Measurements from ENCODE around the gene ANKRD39. TPM values are rescaled to one million over a fixed set of nuclear protein-coding genes. Genes with fewer than 3 reads are reported as not detected.

ANKRD39 gene
- total and polyA plus RNA-seq, 9 of the 15 experiments (the other 6 are each of a cell fraction or from before 2014, with no cell fraction given): 8.2 to 33.1 (median 23.8) TPM

GRCh38 chr2:96848264-96848663, 9.6 kb downstream of the ANKRD39 start (continued):
- TF ChIP-seq ZNF277 (CRISPR knock-in tag; IDR thresholded peaks at IDR 0.05; ENCODE audit: borderline replicate concordance) (no peak), CAMTA2 (CRISPR knock-in tag; conservative IDR thresholded peaks at IDR 0.05) (no peak), CHAMP1 (IDR thresholded peaks at IDR 0.05) (no peak)

GRCh38 chr2:96847586-96847985, 10.2 kb downstream of the ANKRD39 start:
- no TSS peak for BruUV-seq (replicated peaks)
- no peaks in the 10 kb centered on the region for H3K9me1 ChIP-seq (ENCODE audit: control insufficient read depth, insufficient read depth, low read length)
- H3K4me3 ChIP-seq: no peak overlapping the region
- FAIRE-seq: no peak
- H2AFZ ChIP-seq (ENCODE audit: low read depth, low read length): no peak overlapping the region
- no peak overlapping the region for H3K4me2 ChIP-seq (ENCODE audit: insufficient read depth, low read length)
- no peaks in the 10 kb centered on the region for H3K79me2 ChIP-seq (ENCODE audit: control insufficient read depth, insufficient read depth, low read length)
- CTCF ChIA-PET (ENCODE audit: low intra/inter-chr PET ratio): no interaction called here
- no peak overlapping the region for H3K9ac ChIP-seq (ENCODE audit: insufficient read depth in 1 of 2, low read depth in 2 of 2, low read length in 2 of 2)
- no peak overlapping the region for H3K27ac ChIP-seq (ENCODE audit: extremely low read depth, low read depth, low read length)
- H4K20me1 ChIP-seq (replicated peaks; ENCODE audit: control insufficient read depth, insufficient read depth, low read length): no peaks in the 10 kb centered on the region
- no peaks in the 10 kb centered on the region for H3K9me3 ChIP-seq (replicated peaks; ENCODE audit: control insufficient read depth, insufficient read depth, low read depth, low read length)
- peaks cover 0 to 12% of the 10 kb centered on the region in 2 experiments; a peak in 2 of 5 replicates for H3K4me1 ChIP-seq (replicated peaks in 1 of 2; ENCODE audit: control insufficient read depth in 2 of 2, insufficient read depth in 2 of 2, low read length in 2 of 2)
- H3K27me3 ChIP-seq (ENCODE audit: control insufficient read depth in 2 of 2, insufficient read depth in 2 of 2, low read length in 2 of 2): no peaks in the 10 kb centered on the region
- no peak for DNase-seq (ENCODE audit: extremely low read depth in 1 of 4, low spot score in 3 of 4)
- intact Hi-C loops (cut with micrococcal nuclease): no loop called here
- in situ Hi-C loops (cut with MboI): no loop called here
- H3K36me3 ChIP-seq (ENCODE audit: control insufficient read depth, insufficient read depth, low read length): peaks cover 51% of the 10 kb centered on the region
- POLR2A ChIA-PET: interaction anchor here (0.6 to 2.3 kb wide), 4 partner anchors 11 to 41 kb away, joined by 3 to 10 read pairs (median 4); partner anchors contain the start of gene ANKRD39
- WGBS (ENCODE audit: insufficient coverage, low coverage, missing lambda C conversion rate): 85% methylated on average over 10 of the region's 10 CpGs
- no peak for ATAC-seq
- no peak for TF ChIP-seq ARID4B (CRISPR knock-in tag; IDR thresholded peaks at IDR 0.05)
- no peak for TF ChIP-seq ZBTB11 (CRISPR knock-in tag; IDR thresholded peaks at IDR 0.05)

Data from K562 (cell line).